Colonic mucosa (tissue), 4 donors: ENCODE results near the gene LRRTM4. TPM values are rescaled to one million over a fixed set of nuclear protein-coding genes. Genes with fewer than 3 reads are reported as not detected.

Experiments
- DNase-seq: peaks from one replicate; pipeline ENCODE4 v3.0.0-alpha.2; 2020
- H3K27ac ChIP-seq: fragments of 200-600 bp; one replicate; pipeline ENCODE4 v1.8.0; 2021
- H3K27me3 ChIP-seq: fragments of 200-600 bp; one replicate; pipeline ENCODE4 v1.8.0; 2021
- H3K36me3 ChIP-seq: fragments of 200-600 bp; one replicate; pipeline ENCODE4 v1.8.0; 2021
- H3K4me1 ChIP-seq: fragments of 200-600 bp; one replicate; pipeline ENCODE4 v1.8.0; 2021; ENCODE audit warnings: mild to moderate bottlenecking
- H3K4me3 ChIP-seq: fragments of 200-600 bp; one replicate; pipeline ENCODE4 v1.8.0; 2021
- H3K9ac ChIP-seq, 2 donors: one replicate each; pipeline ENCODE4 v1.7.0; 2013; ENCODE audit warnings: control low read depth in 2 of 2, low read depth in 2 of 2, low read length in 2 of 2
- H3K9me3 ChIP-seq: fragments of 200-600 bp; one replicate; pipeline ENCODE4 v1.8.0; 2021
- CTCF ChIP-seq: fragments of 200-600 bp; IDR thresholded peaks from one replicate; pipeline ENCODE4 v1.8.0; 2022; ENCODE audit warnings: antibody characterized with exemption, mild to moderate bottlenecking
- intact Hi-C: fragments of 100-400 bp; cut with DNase I; formaldehyde crosslinking; loops from one replicate; pipeline ENCODE4 v1.14.1; 2022
- total RNA-seq, 2 donors: library from RNA; stranded (reverse); fragmentation: NEBNext Ultra II Directional in 1 of 2; extraction: Animal tissue kit (Norgen Biotek cat#: 25700) in 1 of 2; gene quantifications; one replicate each; pipeline ENCODE4 v1.2.1, GENCODE V29; 2021
- donor health status: healthy.
- donor health status: DM: no; HTN: no; CAD: no.
- donor health status: DM: no; HTN: no; CAD: no.

Gene LRRTM4
- total RNA-seq, 2 donors from 2014 or later = 0.32 TPM; not detected in 1

- DNase-seq = no peak
- TF ChIP-seq CTCF = no peak
- Histone ChIP-seq H3K4me3 (no peak overlapping the region), H3K36me3 (no peaks in the 10 kb centered on the region), H3K27ac (no peak overlapping the region), H3K27me3 (no peaks in the 10 kb centered on the region), H3K4me1 (no peaks in the 10 kb centered on the region), H3K9ac (no peak overlapping the region), H3K9me3 (no peaks in the 10 kb centered on the region)
- intact Hi-C loops = no loop called here
These were observed 361.2 kb downstream of the LRRTM4 start for GRCh38 chr2:77161009-77161408.

GRCh38 chr2:77156599-77156998 lies 365.6 kb downstream of the LRRTM4 start:
- no peak overlapping the region for H3K9ac ChIP-seq
- H3K36me3 ChIP-seq = no peaks in the 10 kb centered on the region
- no peak for TF ChIP-seq CTCF
- intact Hi-C loops = no loop called here
- H3K4me1 ChIP-seq = no peaks in the 10 kb centered on the region
- no peak for DNase-seq
- no peak overlapping the region for H3K27ac ChIP-seq
- H3K9me3 ChIP-seq = no peaks in the 10 kb centered on the region
- H3K4me3 ChIP-seq = no peak overlapping the region
- no peaks in the 10 kb centered on the region for H3K27me3 ChIP-seq

GRCh38 chr2:77155511-77155910 lies 366.7 kb downstream of the LRRTM4 start:
- Histone ChIP-seq H3K9me3 (no peaks in the 10 kb centered on the region), H3K27ac (no peak overlapping the region), H3K36me3 (no peaks in the 10 kb centered on the region), H3K4me1 (no peaks in the 10 kb centered on the region), H3K4me3 (no peak overlapping the region), H3K9ac (no peak overlapping the region), H3K27me3 (no peaks in the 10 kb centered on the region)
- intact Hi-C loops = no loop called here
- no peak for TF ChIP-seq CTCF
- no peak for DNase-seq

GRCh38 chr2:77149565-77149964 lies 372.6 kb downstream of the LRRTM4 start:
- intact Hi-C loops = no loop called here
- H3K9me3 ChIP-seq = no peaks in the 10 kb centered on the region
- no peak for TF ChIP-seq CTCF

GRCh38 chr2:77147153-77147552 lies 375.0 kb downstream of the LRRTM4 start:
- Histone ChIP-seq H3K36me3 (no peaks in the 10 kb centered on the region), H3K27ac (no peak overlapping the region), H3K4me1 (no peaks in the 10 kb centered on the region), H3K9ac (no peak overlapping the region), H3K4me3 (no peak overlapping the region), H3K27me3 (no peaks in the 10 kb centered on the region), H3K9me3 (no peaks in the 10 kb centered on the region)
- DNase-seq = no peak
- intact Hi-C loops = no loop called here
- TF ChIP-seq CTCF = no peak

More at GRCh38 chr2:77149565-77149964, 372.6 kb downstream of the LRRTM4 start:
- no peak for DNase-seq
- no peak overlapping the region for H3K4me3 ChIP-seq
- no peak overlapping the region for H3K27ac ChIP-seq
- no peaks in the 10 kb centered on the region for H3K36me3 ChIP-seq
- no peaks in the 10 kb centered on the region for H3K4me1 ChIP-seq
- H3K9ac ChIP-seq = no peak overlapping the region
- no peaks in the 10 kb centered on the region for H3K27me3 ChIP-seq

- no peaks in the 10 kb centered on the region for H3K27me3 ChIP-seq
- H3K27ac ChIP-seq = no peak overlapping the region
- no peak overlapping the region for H3K4me3 ChIP-seq
- DNase-seq = no peak
- H3K36me3 ChIP-seq = no peaks in the 10 kb centered on the region
- no peak for TF ChIP-seq CTCF
- H3K9ac ChIP-seq = no peak overlapping the region
- intact Hi-C loops = no loop called here
- no peaks in the 10 kb centered on the region for H3K9me3 ChIP-seq
- H3K4me1 ChIP-seq = no peaks in the 10 kb centered on the region
These were observed 377.4 kb downstream of the LRRTM4 start for GRCh38 chr2:77144772-77145171.
